Stimulated activated CD8-positive, alpha-beta memory T cell treated with anti-CD3 and anti-CD28 coated beads, Interleukin-15, amount 100 ng/mL, for 4 hours (primary cell): ENCODE measurements around the gene FMN1.
"Not testable (repeated sequence)": the region's sequence is repeated elsewhere in the genome, so short reads cannot be mapped to it uniquely, and the experiment has no call there.

Experiments used
- DNase-seq, 2 donors: peaks; one replicate each; pipeline ENCODE4 v3.0.0-alpha.2; 2020; ENCODE audit warnings: low read depth in 2 of 2

Gene FMN1

GRCh38 chr15:32859996-32860395 lies 334.5 kb downstream of the FMN1 start:
- DNase-seq = no peak

- DNase-seq = no peak
Observed at GRCh38 chr15:32859251-32859650, 335.3 kb downstream of the FMN1 start.

- DNase-seq = no peak
Observed at GRCh38 chr15:32857732-32858131, 336.8 kb downstream of the FMN1 start.

GRCh38 chr15:32856753-32857152 lies 337.8 kb downstream of the FMN1 start:
- no peak for DNase-seq

- no peak for DNase-seq
Observed at GRCh38 chr15:32855942-32856341, 338.6 kb downstream of the FMN1 start.

- DNase-seq = no peak
Observed at GRCh38 chr15:32853592-32853991, 340.9 kb downstream of the FMN1 start.

GRCh38 chr15:32852771-32853170 lies 341.7 kb downstream of the FMN1 start:
- no peak for DNase-seq

- no peak for DNase-seq
Observed at GRCh38 chr15:32852017-32852416, 342.5 kb downstream of the FMN1 start.

GRCh38 chr15:32851572-32851971 lies 342.9 kb downstream of the FMN1 start:
- DNase-seq = no peak

GRCh38 chr15:32849769-32850668 lies 344.5 kb downstream of the FMN1 start:
- no peak for DNase-seq

- DNase-seq = not testable (repeated sequence)
Observed at GRCh38 chr15:32846671-32847070, 347.8 kb downstream of the FMN1 start.

- DNase-seq = no peak
Observed at GRCh38 chr15:32844118-32844711, 350.3 kb downstream of the FMN1 start.

GRCh38 chr15:32843219-32843815 lies 351.2 kb downstream of the FMN1 start:
- DNase-seq = no peak

- DNase-seq = no peak
Observed at GRCh38 chr15:32842081-32842480, 352.4 kb downstream of the FMN1 start.

GRCh38 chr15:32840507-32841245 lies 353.8 kb downstream of the FMN1 start:
- DNase-seq = no peak

- no peak for DNase-seq
Observed at GRCh38 chr15:32838820-32839219, 355.7 kb downstream of the FMN1 start.

- no peak for DNase-seq
Observed at GRCh38 chr15:32838338-32838737, 356.2 kb downstream of the FMN1 start.

- DNase-seq = no peak
Observed at GRCh38 chr15:32837935-32838334, 356.6 kb downstream of the FMN1 start.

- DNase-seq = no peak
Observed at GRCh38 chr15:32834156-32834555, 360.4 kb downstream of the FMN1 start.

GRCh38 chr15:32833379-32833821 lies 361.1 kb downstream of the FMN1 start:
- no peak for DNase-seq

- DNase-seq = no peak
Observed at GRCh38 chr15:32831485-32831884, 363.0 kb downstream of the FMN1 start.

GRCh38 chr15:32830241-32830640 lies 364.3 kb downstream of the FMN1 start:
- no peak for DNase-seq
